GM19043 (cell line): ENCODE results near the gene PDE9A.
"Not testable (repeated sequence)": the region's sequence is repeated elsewhere in the genome, so short reads cannot be mapped to it uniquely, and the experiment has no call there.

Experiments used
- ATAC-seq: cut with Tn5 transposase; IDR thresholded peaks from one replicate; pipeline ENCODE4 v1.9.1; 2021; ENCODE audit warnings: low read depth; ENCODE audit not compliant: unreplicated experiment

PDE9A gene

GRCh38 chr21:42624095-42624790, 29.2 kb upstream of the PDE9A start:
- no peak for ATAC-seq

- ATAC-seq = no peak
These were observed 28.5 kb upstream of the PDE9A start for GRCh38 chr21:42624936-42625335.

GRCh38 chr21:42626171-42626570, 27.2 kb upstream of the PDE9A start:
- no peak for ATAC-seq

- ATAC-seq = no peak
These were observed 25.7 kb upstream of the PDE9A start for GRCh38 chr21:42627527-42628289.

- not testable (repeated sequence) for ATAC-seq
These were observed 24.9 kb upstream of the PDE9A start for GRCh38 chr21:42628466-42629061.

GRCh38 chr21:42629933-42630589, 23.4 kb upstream of the PDE9A start:
- no peak for ATAC-seq

- no peak for ATAC-seq
These were observed 22.8 kb upstream of the PDE9A start for GRCh38 chr21:42630626-42631025.

- no peak for ATAC-seq
These were observed 22.3 kb upstream of the PDE9A start for GRCh38 chr21:42631142-42631541.

- ATAC-seq = no peak
These were observed 21.1 kb upstream of the PDE9A start for GRCh38 chr21:42632336-42632751.

GRCh38 chr21:42632771-42633690, 20.4 kb upstream of the PDE9A start:
- ATAC-seq = no peak

GRCh38 chr21:42633858-42634257, 19.6 kb upstream of the PDE9A start:
- no peak for ATAC-seq

- ATAC-seq = no peak
These were observed 17.4 kb upstream of the PDE9A start for GRCh38 chr21:42635848-42636519.

GRCh38 chr21:42636520-42637266, 16.7 kb upstream of the PDE9A start:
- no peak for ATAC-seq

- ATAC-seq = no peak
These were observed 16.0 kb upstream of the PDE9A start for GRCh38 chr21:42637267-42638041.

GRCh38 chr21:42638266-42638863, 15.1 kb upstream of the PDE9A start:
- ATAC-seq = no peak

- ATAC-seq = no peak
These were observed 13.7 kb upstream of the PDE9A start for GRCh38 chr21:42639646-42640152.

GRCh38 chr21:42640486-42640885, 12.9 kb upstream of the PDE9A start:
- no peak for ATAC-seq
